ENCODE measurements around the gene EPHA6.

DNA sequence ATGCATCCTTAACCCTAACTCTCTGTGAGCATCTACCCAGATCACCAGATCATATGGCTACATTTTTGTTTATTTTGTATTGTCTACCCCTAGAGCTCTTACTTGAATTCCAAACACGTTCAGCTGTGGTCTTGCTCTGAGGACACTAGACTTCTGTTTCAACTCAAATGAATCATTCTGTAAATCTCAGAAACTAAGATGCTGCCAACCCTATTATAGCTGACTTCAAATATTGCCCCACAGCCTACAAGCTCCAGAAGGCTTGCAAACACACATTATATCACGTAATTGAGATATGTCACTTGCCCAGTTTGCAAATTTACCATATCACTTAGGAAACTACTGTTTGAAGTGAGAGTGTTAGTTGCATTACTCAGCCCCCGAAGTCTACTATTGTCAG lies 524.0 kb downstream of the EPHA6 start:
- TF ChIP-seq, protein P1, sequence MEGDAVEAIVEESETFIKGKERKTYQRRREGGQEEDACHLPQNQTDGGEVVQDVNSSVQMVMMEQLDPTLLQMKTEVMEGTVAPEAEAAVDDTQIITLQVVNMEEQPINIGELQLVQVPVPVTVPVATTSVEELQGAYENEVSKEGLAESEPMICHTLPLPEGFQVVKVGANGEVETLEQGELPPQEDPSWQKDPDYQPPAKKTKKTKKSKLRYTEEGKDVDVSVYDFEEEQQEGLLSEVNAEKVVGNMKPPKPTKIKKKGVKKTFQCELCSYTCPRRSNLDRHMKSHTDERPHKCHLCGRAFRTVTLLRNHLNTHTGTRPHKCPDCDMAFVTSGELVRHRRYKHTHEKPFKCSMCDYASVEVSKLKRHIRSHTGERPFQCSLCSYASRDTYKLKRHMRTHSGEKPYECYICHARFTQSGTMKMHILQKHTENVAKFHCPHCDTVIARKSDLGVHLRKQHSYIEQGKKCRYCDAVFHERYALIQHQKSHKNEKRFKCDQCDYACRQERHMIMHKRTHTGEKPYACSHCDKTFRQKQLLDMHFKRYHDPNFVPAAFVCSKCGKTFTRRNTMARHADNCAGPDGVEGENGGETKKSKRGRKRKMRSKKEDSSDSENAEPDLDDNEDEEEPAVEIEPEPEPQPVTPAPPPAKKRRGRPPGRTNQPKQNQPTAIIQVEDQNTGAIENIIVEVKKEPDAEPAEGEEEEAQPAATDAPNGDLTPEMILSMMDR (IDR thresholded peaks at IDR 0.05), result no peak
- TF ChIP-seq EZH2 (IDR thresholded peaks at IDR 0.05) (no peak), EZH2phosphoT487 (IDR thresholded peaks at IDR 0.05) (no peak)

Data from neural progenitor cell (in vitro differentiated cells).